GM23338 (cell line): ENCODE results near the gene KLHL25. TPM values are rescaled to one million over a fixed set of nuclear protein-coding genes. Genes with fewer than 3 reads are reported as not detected.

Source experiments
- ATAC-seq: fragments of 200-7000 bp; cut with Tn5 transposase; 3 replicates; pipeline ENCODE4 v1.9.1; 2020
- DNase-seq: peaks from one replicate; pipeline ENCODE4 v3.0.0-alpha.2; 2015; ENCODE audit warnings: low spot score
- H2AFZ ChIP-seq: fragments of 200-600 bp; sonication (generic); 2 replicates; pipeline ENCODE4 v1.8.0; 2016; ENCODE audit warnings: antibody characterized with exemption, mild to moderate bottlenecking, moderate library complexity
- H3F3A ChIP-seq: fragments of 200-600 bp; sonication (generic); replicated peaks from 2 replicates; pipeline ENCODE4 v1.8.0; 2017; ENCODE audit warnings: antibody characterized with exemption, mixed run types, low read depth
- H3K27ac ChIP-seq: fragments of 200-600 bp; sonication (generic); 2 replicates; pipeline ENCODE4 v1.6.1; 2016; ENCODE audit warnings: low read depth
- H3K27me3 ChIP-seq: fragments of 200-600 bp; sonication (generic); 2 replicates; pipeline ENCODE4 v1.8.0; 2016; ENCODE audit warnings: mild to moderate bottlenecking, mixed run types, moderate library complexity; ENCODE audit not compliant: insufficient read depth
- H3K36me3 ChIP-seq: fragments of 200-600 bp; sonication (generic); 2 replicates; pipeline ENCODE4 v1.8.0; 2016; ENCODE audit warnings: mild to moderate bottlenecking; ENCODE audit not compliant: insufficient read depth
- H3K4me1 ChIP-seq: fragments of 200-600 bp; sonication (generic); 2 replicates; pipeline ENCODE4 v1.8.0; 2016; ENCODE audit warnings: mild to moderate bottlenecking, moderate library complexity; ENCODE audit not compliant: insufficient read depth
- H3K4me2 ChIP-seq: fragments of 200-600 bp; sonication (generic); 2 replicates; pipeline ENCODE4 v1.7.1; 2017; ENCODE audit warnings: mixed run types
- H3K4me3 ChIP-seq: fragments of 200-600 bp; sonication (generic); 2 replicates; pipeline ENCODE4 v1.6.1; 2016; ENCODE audit warnings: mixed run types
- H3K79me2 ChIP-seq: fragments of 200-600 bp; sonication (generic); replicated peaks from 2 replicates; pipeline ENCODE4 v1.8.0; 2017; ENCODE audit warnings: mild to moderate bottlenecking; ENCODE audit not compliant: insufficient read depth
- H3K9me2 ChIP-seq: fragments of 200-600 bp; sonication (generic); 2 replicates; pipeline ENCODE4 v1.8.0; 2017; ENCODE audit not compliant: insufficient read depth
- H4K20me1 ChIP-seq: fragments of 200-600 bp; sonication (generic); replicated peaks from 2 replicates; pipeline ENCODE4 v1.8.0; 2017; ENCODE audit warnings: mild to moderate bottlenecking; ENCODE audit not compliant: insufficient read depth
- H3K27ac Mint-ChIP-seq: 2 replicates; pipeline ENCODE4 v1.8.0; 2020; ENCODE audit warnings: inconsistent platforms, mild to moderate bottlenecking, moderate library complexity, mixed read lengths
- H3K27me3 Mint-ChIP-seq: 3 replicates; pipeline ENCODE4 v1.8.0; 2022; ENCODE audit warnings: low read depth, mild to moderate bottlenecking, moderate library complexity, mixed read lengths, inconsistent platforms; ENCODE audit not compliant: insufficient read depth, poor library complexity
- H3K36me3 Mint-ChIP-seq: 3 replicates; pipeline ENCODE4 v1.8.0; 2021; ENCODE audit warnings: low read depth, mild to moderate bottlenecking, inconsistent platforms, moderate library complexity, mixed read lengths
- H3K4me1 Mint-ChIP-seq: 3 replicates; pipeline ENCODE4 v1.8.0; 2020; ENCODE audit warnings: mild to moderate bottlenecking, inconsistent platforms, mixed read lengths
- H3K4me3 Mint-ChIP-seq: 3 replicates; pipeline ENCODE4 v1.8.0; 2021; ENCODE audit warnings: moderate library complexity, mild to moderate bottlenecking, inconsistent platforms, mixed read lengths
- H3K9me3 Mint-ChIP-seq: 3 replicates; pipeline ENCODE4 v1.8.0; 2020; ENCODE audit warnings: moderate library complexity, mild to moderate bottlenecking, inconsistent platforms, mixed read lengths
- CTCF ChIP-seq, 2 experiments: fragments of 200-600 bp in 1 of 2; sonication (generic) in 1 of 2; conservative IDR thresholded peaks; 2 replicates each; pipeline versions ENCODE4 v1.5.1 to v1.6.1; 2016 to 2017; ENCODE audit warnings: antibody characterized with exemption in 2 of 2, low read depth in 2 of 2, mild to moderate bottlenecking in 2 of 2, moderate library complexity in 1 of 2
- EZH2 ChIP-seq: fragments of 200-600 bp; sonication (generic); IDR thresholded peaks from one replicate; pipeline ENCODE4 v1.8.0; 2017; ENCODE audit warnings: antibody characterized with exemption, mild to moderate bottlenecking, low read depth; ENCODE audit not compliant: unreplicated experiment
- EZH2phosphoT487 ChIP-seq: fragments of 200-600 bp; sonication (generic); IDR thresholded peaks from one replicate; pipeline ENCODE4 v1.8.1; 2018; ENCODE audit warnings: antibody characterized with exemption; ENCODE audit not compliant: unreplicated experiment
- JUNB ChIP-seq: IDR thresholded peaks from one replicate; pipeline ENCODE4 v1.6.1; 2016; ENCODE audit warnings: antibody characterized with exemption; ENCODE audit not compliant: unreplicated experiment
- NANOG ChIP-seq: IDR thresholded peaks from 2 replicates; pipeline ENCODE4 v1.6.1; 2016; ENCODE audit warnings: antibody characterized with exemption, borderline replicate concordance
- POLR2AphosphoS5 ChIP-seq: IDR thresholded peaks from 2 replicates; pipeline ENCODE4 v1.6.1; 2016; ENCODE audit warnings: antibody characterized with exemption, low read depth
- STAT1 ChIP-seq: IDR thresholded peaks from one replicate; pipeline ENCODE4 v1.6.1; 2016; ENCODE audit warnings: antibody characterized with exemption; ENCODE audit not compliant: unreplicated experiment
- ZNF331 ChIP-seq: fragments of 250-450 bp; sonication (Bioruptor Pico); IDR thresholded peaks from 2 replicates; pipeline ENCODE4 v1.5.0; 2020; ENCODE audit warnings: low read depth, mild to moderate bottlenecking, moderate library complexity
- ZNF462 ChIP-seq: fragments of 250-450 bp; sonication (Bioruptor Pico); IDR thresholded peaks from 2 replicates; pipeline ENCODE4 v1.5.0; 2020; ENCODE audit warnings: mild to moderate bottlenecking, moderate library complexity
- polyA plus RNA-seq: library from polyadenylated mRNA; unstranded; fragments of >200 nt; fragmentation: Nextera tagmentation; extraction: Ambion mirVana; gene quantifications from 2 replicates; pipeline ENCODE4 v1.2.1, GENCODE V29; 2016
- total RNA-seq: library from RNA; depleted of rRNA; stranded (reverse); fragments of >200 nt; shearing (Covaris generic); gene quantifications from 2 replicates; pipeline ENCODE4 v1.2.3, GENCODE V29; 2014
- TF ChIP-seq, protein P1 (sequence below): IDR thresholded peaks from one replicate; pipeline ENCODE4 v1.6.1; 2018; ENCODE audit warnings: antibody characterized with exemption; ENCODE audit not compliant: unreplicated experiment
- TF ChIP-seq, protein P2 (sequence below): IDR thresholded peaks from 2 replicates; pipeline ENCODE4 v1.6.1; 2016; ENCODE audit warnings: antibody characterized with exemption

Gene KLHL25
- total and polyA plus RNA-seq, 2 experiments from 2014 or later, result 5.2 to 28.5 TPM

GRCh38 chr15:85834651-85835050 is 39.9 kb upstream of the KLHL25 start:
- Histone ChIP-seq H3K27ac (no peak overlapping the region), H3K4me3 (no peak overlapping the region), H3K4me2 (no peak overlapping the region), H3F3A (no peaks in the 10 kb centered on the region), H3K27me3 (no peaks in the 10 kb centered on the region), H3K79me2 (no peaks in the 10 kb centered on the region), H3K36me3 (no peaks in the 10 kb centered on the region), H4K20me1 (no peaks in the 10 kb centered on the region), H3K4me1 (no peaks in the 10 kb centered on the region), H2AFZ (no peak overlapping the region), H3K9me2 (no peaks in the 10 kb centered on the region)
- Mint-ChIP-seq H3K27ac (no peak overlapping the region), H3K4me3 (no peak overlapping the region), H3K9me3 (no peaks in the 10 kb centered on the region), H3K36me3 (no peaks in the 10 kb centered on the region; the same call in 2 of the 3 replicates), H3K4me1 (peaks cover 16% of the 10 kb centered on the region), H3K27me3 (peaks cover 12% of the 10 kb centered on the region)
- ATAC-seq (no peak), DNase-seq (no peak)
- no peak for TF ChIP-seq NANOG
- TF ChIP-seq ZNF331 (CRISPR knock-in tag), result no peak
- no peak for TF ChIP-seq CTCF (conservative IDR thresholded peaks at IDR 0.05; ENCODE audit: low read depth in 2 of 2)
- TF ChIP-seq ZNF462, result no peak
- TF ChIP-seq JUNB, result no peak
- no peak for TF ChIP-seq POLR2AphosphoS5
- no peak for TF ChIP-seq STAT1
- no peak for TF ChIP-seq EZH2phosphoT487
- TF ChIP-seq EZH2, result no peak
- TF ChIP-seq, protein P1, sequence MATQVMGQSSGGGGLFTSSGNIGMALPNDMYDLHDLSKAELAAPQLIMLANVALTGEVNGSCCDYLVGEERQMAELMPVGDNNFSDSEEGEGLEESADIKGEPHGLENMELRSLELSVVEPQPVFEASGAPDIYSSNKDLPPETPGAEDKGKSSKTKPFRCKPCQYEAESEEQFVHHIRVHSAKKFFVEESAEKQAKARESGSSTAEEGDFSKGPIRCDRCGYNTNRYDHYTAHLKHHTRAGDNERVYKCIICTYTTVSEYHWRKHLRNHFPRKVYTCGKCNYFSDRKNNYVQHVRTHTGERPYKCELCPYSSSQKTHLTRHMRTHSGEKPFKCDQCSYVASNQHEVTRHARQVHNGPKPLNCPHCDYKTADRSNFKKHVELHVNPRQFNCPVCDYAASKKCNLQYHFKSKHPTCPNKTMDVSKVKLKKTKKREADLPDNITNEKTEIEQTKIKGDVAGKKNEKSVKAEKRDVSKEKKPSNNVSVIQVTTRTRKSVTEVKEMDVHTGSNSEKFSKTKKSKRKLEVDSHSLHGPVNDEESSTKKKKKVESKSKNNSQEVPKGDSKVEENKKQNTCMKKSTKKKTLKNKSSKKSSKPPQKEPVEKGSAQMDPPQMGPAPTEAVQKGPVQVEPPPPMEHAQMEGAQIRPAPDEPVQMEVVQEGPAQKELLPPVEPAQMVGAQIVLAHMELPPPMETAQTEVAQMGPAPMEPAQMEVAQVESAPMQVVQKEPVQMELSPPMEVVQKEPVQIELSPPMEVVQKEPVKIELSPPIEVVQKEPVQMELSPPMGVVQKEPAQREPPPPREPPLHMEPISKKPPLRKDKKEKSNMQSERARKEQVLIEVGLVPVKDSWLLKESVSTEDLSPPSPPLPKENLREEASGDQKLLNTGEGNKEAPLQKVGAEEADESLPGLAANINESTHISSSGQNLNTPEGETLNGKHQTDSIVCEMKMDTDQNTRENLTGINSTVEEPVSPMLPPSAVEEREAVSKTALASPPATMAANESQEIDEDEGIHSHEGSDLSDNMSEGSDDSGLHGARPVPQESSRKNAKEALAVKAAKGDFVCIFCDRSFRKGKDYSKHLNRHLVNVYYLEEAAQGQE, result no peak
- TF ChIP-seq, protein P2, sequence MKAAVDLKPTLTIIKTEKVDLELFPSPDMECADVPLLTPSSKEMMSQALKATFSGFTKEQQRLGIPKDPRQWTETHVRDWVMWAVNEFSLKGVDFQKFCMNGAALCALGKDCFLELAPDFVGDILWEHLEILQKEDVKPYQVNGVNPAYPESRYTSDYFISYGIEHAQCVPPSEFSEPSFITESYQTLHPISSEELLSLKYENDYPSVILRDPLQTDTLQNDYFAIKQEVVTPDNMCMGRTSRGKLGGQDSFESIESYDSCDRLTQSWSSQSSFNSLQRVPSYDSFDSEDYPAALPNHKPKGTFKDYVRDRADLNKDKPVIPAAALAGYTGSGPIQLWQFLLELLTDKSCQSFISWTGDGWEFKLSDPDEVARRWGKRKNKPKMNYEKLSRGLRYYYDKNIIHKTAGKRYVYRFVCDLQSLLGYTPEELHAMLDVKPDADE, result no peak
